ENCODE measurements around the gene EEF1G. TPM values are rescaled to one million over a fixed set of nuclear protein-coding genes. Genes with fewer than 3 reads are reported as not detected.

The EEF1G gene
- total RNA-seq, 1 donor = 1,049 TPM

- TF ChIP-seq CTCF (IDR thresholded peaks at IDR 0.05; ENCODE audit: extremely low read depth, low read depth, low read length) = no peak
- Histone ChIP-seq H3K4me2 (ENCODE audit: insufficient read depth, low read length) (peak overlapping the region; percentile 96), H3K4me1 (ENCODE audit: insufficient read depth, low read length) (peaks cover 27% of the 10 kb centered on the region), H3K27me3 (ENCODE audit: insufficient read depth, low read length) (no peaks in the 10 kb centered on the region), H2AFZ (ENCODE audit: low read length) (no peak overlapping the region), H3K36me3 (ENCODE audit: insufficient read depth, low read length) (peaks cover 52% of the 10 kb centered on the region), H3K79me2 (ENCODE audit: insufficient read depth, low read length) (peaks cover 31% of the 10 kb centered on the region), H3K27ac (ENCODE audit: low read depth, low read length) (no peak overlapping the region), H3K4me3 (ENCODE audit: insufficient read depth, low read length) (peak overlapping the region; percentile 96), H4K20me1 (ENCODE audit: insufficient read depth, low read length) (peaks cover 22% of the 10 kb centered on the region), H3K9me3 (ENCODE audit: low read depth, low read length) (no peaks in the 10 kb centered on the region)
- no peak for DNase-seq (ENCODE audit: insufficient read length, low spot score, missing footprints)
These were observed 29.3 kb upstream of the EEF1G start for GRCh38 chr11:62603072-62603408.

GRCh38 chr11:62602141-62603071 lies 28.7 kb upstream of the EEF1G start:
- Histone ChIP-seq H4K20me1 (ENCODE audit: insufficient read depth, low read length) (peaks cover 27% of the 10 kb centered on the region), H3K79me2 (ENCODE audit: insufficient read depth, low read length) (peaks cover 37% of the 10 kb centered on the region), H2AFZ (ENCODE audit: low read length) (peak overlapping the region; percentile 56), H3K4me2 (ENCODE audit: insufficient read depth, low read length) (peak overlapping the region; percentile 96), H3K36me3 (ENCODE audit: insufficient read depth, low read length) (peaks cover 52% of the 10 kb centered on the region), H3K9me3 (ENCODE audit: low read depth, low read length) (no peaks in the 10 kb centered on the region), H3K4me1 (ENCODE audit: insufficient read depth, low read length) (peaks cover 27% of the 10 kb centered on the region), H3K4me3 (ENCODE audit: insufficient read depth, low read length) (peak overlapping the region; percentile 96), H3K27me3 (ENCODE audit: insufficient read depth, low read length) (no peaks in the 10 kb centered on the region), H3K27ac (ENCODE audit: low read depth, low read length) (peak overlapping the region; percentile 1)
- DNase-seq (ENCODE audit: insufficient read length, low spot score, missing footprints) = peak; percentile 96
- TF ChIP-seq CTCF (IDR thresholded peaks at IDR 0.05; ENCODE audit: extremely low read depth, low read depth, low read length) = no peak

- Histone ChIP-seq H2AFZ (ENCODE audit: low read length) (peak within 1 kb of the TSS; percentile 59), H4K20me1 (ENCODE audit: insufficient read depth, low read length) (peaks cover 27% of the 10 kb centered on the region), H3K4me1 (ENCODE audit: insufficient read depth, low read length) (peaks cover 27% of the 10 kb centered on the region), H3K36me3 (ENCODE audit: insufficient read depth, low read length) (peaks cover 56% of the 10 kb centered on the region), H3K27ac (ENCODE audit: low read depth, low read length) (peak within 1 kb of the TSS; percentile 83), H3K4me2 (ENCODE audit: insufficient read depth, low read length) (peak within 1 kb of the TSS; percentile 96), H3K9me3 (ENCODE audit: low read depth, low read length) (no peaks in the 10 kb centered on the region), H3K27me3 (ENCODE audit: insufficient read depth, low read length) (no peaks in the 10 kb centered on the region), H3K79me2 (ENCODE audit: insufficient read depth, low read length) (peaks cover 42% of the 10 kb centered on the region), H3K4me3 (ENCODE audit: insufficient read depth, low read length) (peak within 1 kb of the TSS; percentile 96)
- DNase-seq (ENCODE audit: insufficient read length, low spot score, missing footprints) = peak; percentile 99
- no peak for TF ChIP-seq CTCF (IDR thresholded peaks at IDR 0.05; ENCODE audit: extremely low read depth, low read depth, low read length)
These were observed 27.9 kb upstream of the EEF1G start, which contains the start of gene MTA2 for GRCh38 chr11:62601372-62602140. TSS of gene MTA2 (minus strand) at chr11:62601865. CDS start at chr11:62601450, 415 bp downstream.

GRCh38 chr11:62601122-62601371 lies 27.4 kb upstream of the EEF1G start:
- Histone ChIP-seq H3K4me1 (ENCODE audit: insufficient read depth, low read length) (peaks cover 27% of the 10 kb centered on the region), H3K27me3 (ENCODE audit: insufficient read depth, low read length) (no peaks in the 10 kb centered on the region), H3K79me2 (ENCODE audit: insufficient read depth, low read length) (peaks cover 43% of the 10 kb centered on the region), H3K9me3 (ENCODE audit: low read depth, low read length) (no peaks in the 10 kb centered on the region), H3K4me2 (ENCODE audit: insufficient read depth, low read length) (peak overlapping the region; percentile 96), H3K36me3 (ENCODE audit: insufficient read depth, low read length) (peaks cover 57% of the 10 kb centered on the region), H2AFZ (ENCODE audit: low read length) (peak overlapping the region; percentile 59), H3K27ac (ENCODE audit: low read depth, low read length) (peak overlapping the region; percentile 83), H3K4me3 (ENCODE audit: insufficient read depth, low read length) (peak overlapping the region; percentile 96), H4K20me1 (ENCODE audit: insufficient read depth, low read length) (peaks cover 27% of the 10 kb centered on the region)
- DNase-seq (ENCODE audit: insufficient read length, low spot score, missing footprints) = peak; percentile 89
- TF ChIP-seq CTCF (IDR thresholded peaks at IDR 0.05; ENCODE audit: extremely low read depth, low read depth, low read length) = no peak
